Esophagus muscularis mucosa (tissue), 4 donors: Measurements from ENCODE around the gene PSMB7. TPM values are rescaled to one million over a fixed set of nuclear protein-coding genes. Genes with fewer than 3 reads are reported as not detected.

Source experiments
- DNase-seq: peaks from one replicate; pipeline ENCODE4 v3.0.0-alpha.2; 2017; ENCODE audit errors: extremely low spot score
- H3K27ac ChIP-seq, 4 donors: fragments of 200-600 bp; sonication (generic); replicated peaks in 1 of 4; 1 replicate in 3 of 4; 2 replicates in 1 of 4; pipeline ENCODE4 v1.5.1; 2016 to 2019; ENCODE audit warnings: mild to moderate bottlenecking in 1 of 4
- H3K27me3 ChIP-seq, 4 donors: fragments of 200-600 bp; sonication (generic); one replicate each; pipeline versions ENCODE4 v1.5.1 to v1.6.0; 2016 to 2019
- H3K36me3 ChIP-seq, 4 donors: fragments of 200-600 bp; sonication (generic); one replicate each; pipeline ENCODE4 v1.5.1; 2016 to 2019
- H3K4me1 ChIP-seq, 4 donors: fragments of 200-600 bp; sonication (generic); one replicate each; pipeline ENCODE4 v1.5.1; 2016 to 2019
- H3K4me3 ChIP-seq, 4 donors: fragments of 200-600 bp; sonication (generic); 1 replicate in 2 of 4; 2 replicates in 2 of 4; pipeline ENCODE4 v1.5.1; 2016 to 2019; ENCODE audit warnings: mild to moderate bottlenecking in 4 of 4, moderate library complexity in 1 of 4
- H3K9me3 ChIP-seq, 4 donors: fragments of 200-600 bp; sonication (generic); 1 replicate in 3 of 4; 2 replicates in 1 of 4; pipeline ENCODE4 v1.5.1; 2016 to 2019
- EP300 ChIP-seq: sonication (generic); formaldehyde crosslinking; IDR thresholded peaks from one replicate; pipeline ENCODE4 v1.6.1; 2017; ENCODE audit warnings: antibody characterized with exemption
- POLR2A ChIP-seq: fragments of 450-650 bp; IDR thresholded peaks from one replicate; pipeline ENCODE4 v1.6.1; 2017; ENCODE audit warnings: antibody characterized with exemption, moderate library complexity, mild to moderate bottlenecking, low read depth
- POLR2AphosphoS5 ChIP-seq, 2 donors: sonication (generic); formaldehyde crosslinking; IDR thresholded peaks; one replicate each; pipeline ENCODE4 v1.6.1; 2017; ENCODE audit warnings: antibody characterized with exemption in 2 of 2
- WGBS: methylation state at CpG from one replicate; pipeline ENCODE4 v1.1.5; 2018; 5-methylcytosine and 5-hydroxymethylcytosine counted together
- intact Hi-C: fragments of 100-400 bp; cut with DNase I; formaldehyde crosslinking; loops from one replicate; pipeline ENCODE4 v1.15.1; 2023
- total RNA-seq, 4 donors: library from RNA; depleted of rRNA; stranded (reverse); fragments of >200 nt; gene quantifications; one replicate each; pipeline versions ENCODE4 v1.1.0 to v1.2.1, GENCODE V29; 2016
- TF ChIP-seq, protein P1 (sequence below), 3 experiments: fragments of 200-600 bp in 2 of 3; fragments of 450-650 bp in 1 of 3; sonication (generic) in 2 of 3; IDR thresholded peaks; one replicate each; pipeline ENCODE4 v1.5.1; 2017 to 2019; ENCODE audit warnings: antibody characterized with exemption in 3 of 3, mild to moderate bottlenecking in 2 of 3, moderate library complexity in 1 of 3

PSMB7 gene
- total RNA-seq, 4 donors from 2014 or later, result 105 to 124 (median 113) TPM

DNA sequence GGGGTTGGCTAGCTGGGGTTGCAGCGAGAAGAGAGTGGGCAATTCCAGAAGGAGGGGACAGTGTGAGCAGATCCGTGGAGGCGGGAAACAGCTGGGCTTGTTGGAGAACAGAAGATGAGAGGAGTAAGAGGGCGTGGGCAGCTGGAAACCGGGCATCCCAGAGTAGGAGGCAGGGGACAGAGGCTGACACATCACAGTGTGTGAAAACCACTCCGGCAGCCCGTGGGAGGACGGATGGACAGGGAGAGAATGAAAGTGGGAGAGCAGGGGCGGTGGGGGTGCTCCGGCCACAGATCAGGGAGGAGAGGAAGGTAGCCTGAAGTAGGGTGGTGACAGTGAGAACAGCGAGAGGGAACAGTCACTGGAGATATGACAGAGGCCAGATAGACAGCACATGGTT, 8.3 kb upstream of the PSMB7 start:
- no peak overlapping the region for H3K27ac ChIP-seq
- no peak for TF ChIP-seq EP300
- no peak for TF ChIP-seq POLR2A
- TF ChIP-seq, protein P1, sequence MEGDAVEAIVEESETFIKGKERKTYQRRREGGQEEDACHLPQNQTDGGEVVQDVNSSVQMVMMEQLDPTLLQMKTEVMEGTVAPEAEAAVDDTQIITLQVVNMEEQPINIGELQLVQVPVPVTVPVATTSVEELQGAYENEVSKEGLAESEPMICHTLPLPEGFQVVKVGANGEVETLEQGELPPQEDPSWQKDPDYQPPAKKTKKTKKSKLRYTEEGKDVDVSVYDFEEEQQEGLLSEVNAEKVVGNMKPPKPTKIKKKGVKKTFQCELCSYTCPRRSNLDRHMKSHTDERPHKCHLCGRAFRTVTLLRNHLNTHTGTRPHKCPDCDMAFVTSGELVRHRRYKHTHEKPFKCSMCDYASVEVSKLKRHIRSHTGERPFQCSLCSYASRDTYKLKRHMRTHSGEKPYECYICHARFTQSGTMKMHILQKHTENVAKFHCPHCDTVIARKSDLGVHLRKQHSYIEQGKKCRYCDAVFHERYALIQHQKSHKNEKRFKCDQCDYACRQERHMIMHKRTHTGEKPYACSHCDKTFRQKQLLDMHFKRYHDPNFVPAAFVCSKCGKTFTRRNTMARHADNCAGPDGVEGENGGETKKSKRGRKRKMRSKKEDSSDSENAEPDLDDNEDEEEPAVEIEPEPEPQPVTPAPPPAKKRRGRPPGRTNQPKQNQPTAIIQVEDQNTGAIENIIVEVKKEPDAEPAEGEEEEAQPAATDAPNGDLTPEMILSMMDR (IDR thresholded peaks at IDR 0.05), result no peak
- no peak for TF ChIP-seq POLR2AphosphoS5 (IDR thresholded peaks at IDR 0.05)
- H3K9me3 ChIP-seq, result no peaks in the 10 kb centered on the region
- H3K27me3 ChIP-seq, result no peaks in the 10 kb centered on the region
- WGBS, result 59% methylated on average over 11 of the region's 11 CpGs
- H3K4me1 ChIP-seq, result peaks cover 0 to 19% (median 15%) of the 10 kb centered on the region in 4 donors
- intact Hi-C loops, result no loop called here
- DNase-seq, result peak; percentile 83
- H3K4me3 ChIP-seq, result no peak overlapping the region
- no peaks in the 10 kb centered on the region for H3K36me3 ChIP-seq

DNA sequence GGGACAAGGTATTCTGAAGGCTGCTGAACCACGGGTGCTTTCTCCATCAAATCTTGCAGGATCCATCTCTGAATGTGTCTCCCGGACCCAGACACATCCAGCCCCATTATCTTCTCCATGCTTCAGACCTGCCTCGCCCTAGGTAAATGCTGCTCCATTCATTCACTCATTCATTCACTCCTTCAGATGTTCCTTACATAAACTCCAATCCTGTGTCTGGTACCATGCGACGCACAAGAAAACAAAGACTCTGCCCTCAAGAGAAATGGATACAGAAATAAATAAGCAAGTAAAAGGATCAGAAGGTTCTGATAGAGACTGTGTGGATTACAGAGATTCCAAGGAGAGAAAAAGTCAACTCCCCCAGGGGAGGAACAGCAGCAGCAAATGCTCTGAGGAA, 7.9 kb upstream of the PSMB7 start:
- peaks cover 0 to 19% (median 15%) of the 10 kb centered on the region in 4 donors for H3K4me1 ChIP-seq
- H3K27ac ChIP-seq, result no peak overlapping the region
- DNase-seq, result peak; percentile 66
- H3K27me3 ChIP-seq, result no peaks in the 10 kb centered on the region
- no peak overlapping the region for H3K4me3 ChIP-seq
- intact Hi-C loops, result no loop called here
- 97% methylated on average over 5 of the region's 5 CpGs for WGBS
- H3K36me3 ChIP-seq, result no peaks in the 10 kb centered on the region
- no peak for TF ChIP-seq POLR2AphosphoS5 (IDR thresholded peaks at IDR 0.05)
- TF ChIP-seq, protein P1 (IDR thresholded peaks at IDR 0.05), result no peak
- no peaks in the 10 kb centered on the region for H3K9me3 ChIP-seq

DNA sequence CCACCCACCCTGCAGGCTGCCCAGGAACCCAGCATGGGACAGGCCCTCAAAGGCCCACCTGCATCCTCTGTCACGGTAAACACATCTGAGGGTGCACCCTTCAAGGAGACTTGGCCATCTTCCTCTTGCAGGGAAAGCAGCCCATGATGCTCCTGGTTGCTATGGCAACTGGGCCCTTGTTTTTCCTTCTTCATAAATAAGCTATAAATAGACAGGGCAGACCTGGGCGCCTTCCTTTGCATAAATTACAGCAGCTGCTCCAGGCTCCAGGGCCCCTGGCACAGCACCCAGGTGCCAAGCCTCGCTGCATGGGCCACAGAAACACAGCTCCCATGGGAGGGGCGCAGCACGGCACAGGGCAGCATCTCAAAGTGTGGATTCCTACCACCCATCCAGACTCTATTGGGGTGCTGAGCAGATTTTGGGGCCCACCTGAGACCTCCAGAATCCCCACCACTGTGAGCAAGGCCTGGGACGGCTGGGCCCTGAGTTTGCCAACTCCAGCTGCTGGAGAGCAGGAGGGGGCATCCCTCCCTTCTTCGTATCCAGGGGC, 5.8 kb upstream of the PSMB7 start:
- WGBS, result 61% methylated on average over 7 of the region's 7 CpGs
- Histone ChIP-seq H3K4me1 (peaks cover 0 to 19% (median 15%) of the 10 kb centered on the region in 4 donors), H3K27ac (no peak overlapping the region), H3K27me3 (no peaks in the 10 kb centered on the region), H3K4me3 (no peak overlapping the region), H3K36me3 (no peaks in the 10 kb centered on the region), H3K9me3 (no peaks in the 10 kb centered on the region)
- TF ChIP-seq, protein P1 (IDR thresholded peaks at IDR 0.05), result no peak
- TF ChIP-seq EP300, result no peak
- no peak for TF ChIP-seq POLR2AphosphoS5 (IDR thresholded peaks at IDR 0.05)
- no peak for TF ChIP-seq POLR2A
- DNase-seq, result no peak
- intact Hi-C loops, result no loop called here

DNA sequence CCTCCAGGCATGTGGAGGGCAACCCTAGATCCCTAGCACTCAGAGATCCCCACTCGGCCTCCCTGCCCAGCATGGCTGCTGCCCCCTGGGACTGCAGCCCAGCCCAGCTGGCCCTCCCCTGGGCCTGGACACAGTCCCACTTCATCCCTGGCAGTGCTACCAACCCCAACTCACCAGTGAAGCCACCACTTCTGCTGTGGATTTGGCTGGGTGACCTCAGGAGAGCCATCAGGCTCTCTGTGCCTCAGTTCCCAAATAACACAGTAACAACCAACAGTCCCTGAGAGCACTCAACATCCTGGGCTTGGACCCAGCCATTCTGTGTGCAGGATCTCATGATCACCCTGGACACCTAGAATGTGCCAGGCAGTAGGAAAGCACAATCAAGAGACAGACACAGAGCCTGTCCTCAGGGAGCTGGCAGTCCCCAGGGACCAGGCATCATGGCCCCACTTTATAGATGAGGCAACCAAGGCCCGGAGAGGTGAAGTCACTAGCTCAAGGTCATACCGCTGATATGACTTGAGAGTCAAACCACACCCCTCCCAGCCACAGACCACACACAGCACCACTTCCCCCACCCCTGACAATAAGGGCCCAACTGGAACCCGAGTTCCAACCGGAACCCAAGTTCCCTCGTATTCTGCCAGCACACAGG, 4.7 kb upstream of the PSMB7 start:
- WGBS, result 67% methylated on average over 4 of the region's 6 CpGs
- H3K9me3 ChIP-seq, result no peaks in the 10 kb centered on the region
- H3K27ac ChIP-seq, result no peak overlapping the region
- TF ChIP-seq, protein P1 (IDR thresholded peaks at IDR 0.05), result no peak
- TF ChIP-seq EP300 (no peak), POLR2A (no peak), POLR2AphosphoS5 (IDR thresholded peaks at IDR 0.05) (no peak)
- intact Hi-C loops, result loop anchor here (2.0 to 10.0 kb wide), 2 partner anchors 117 to 1155 kb away; partner anchors contain the start of gene STRBP
- H3K36me3 ChIP-seq, result no peaks in the 10 kb centered on the region
- DNase-seq, result no peak
- H3K4me3 ChIP-seq, result no peak overlapping the region
- peaks cover 0 to 19% (median 15%) of the 10 kb centered on the region in 4 donors for H3K4me1 ChIP-seq
- no peaks in the 10 kb centered on the region for H3K27me3 ChIP-seq
